ENCODE results near the gene BNC2.

GRCh38 chr9:16743375-16743774 is 127.1 kb downstream of the BNC2 start:
- TF ChIP-seq POLR2A (IDR thresholded peaks at IDR 0.05; ENCODE audit: low read length) (no peak), GATA1 (IDR thresholded peaks at IDR 0.05; ENCODE audit: low read depth, low read length) (no peak)
